ENCODE results near the gene STIM1.

- TF ChIP-seq POLR2AphosphoS5 (IDR thresholded peaks at IDR 0.05; ENCODE audit: low read depth) (no peak), SPI1 (IDR thresholded peaks at IDR 0.05; ENCODE audit: borderline replicate concordance, low read depth) (no peak), REST (IDR thresholded peaks at IDR 0.05; ENCODE audit: insufficient replicate concordance, low read depth) (no peak)
- TF ChIP-seq, protein P1, sequence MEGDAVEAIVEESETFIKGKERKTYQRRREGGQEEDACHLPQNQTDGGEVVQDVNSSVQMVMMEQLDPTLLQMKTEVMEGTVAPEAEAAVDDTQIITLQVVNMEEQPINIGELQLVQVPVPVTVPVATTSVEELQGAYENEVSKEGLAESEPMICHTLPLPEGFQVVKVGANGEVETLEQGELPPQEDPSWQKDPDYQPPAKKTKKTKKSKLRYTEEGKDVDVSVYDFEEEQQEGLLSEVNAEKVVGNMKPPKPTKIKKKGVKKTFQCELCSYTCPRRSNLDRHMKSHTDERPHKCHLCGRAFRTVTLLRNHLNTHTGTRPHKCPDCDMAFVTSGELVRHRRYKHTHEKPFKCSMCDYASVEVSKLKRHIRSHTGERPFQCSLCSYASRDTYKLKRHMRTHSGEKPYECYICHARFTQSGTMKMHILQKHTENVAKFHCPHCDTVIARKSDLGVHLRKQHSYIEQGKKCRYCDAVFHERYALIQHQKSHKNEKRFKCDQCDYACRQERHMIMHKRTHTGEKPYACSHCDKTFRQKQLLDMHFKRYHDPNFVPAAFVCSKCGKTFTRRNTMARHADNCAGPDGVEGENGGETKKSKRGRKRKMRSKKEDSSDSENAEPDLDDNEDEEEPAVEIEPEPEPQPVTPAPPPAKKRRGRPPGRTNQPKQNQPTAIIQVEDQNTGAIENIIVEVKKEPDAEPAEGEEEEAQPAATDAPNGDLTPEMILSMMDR (IDR thresholded peaks at IDR 0.05; ENCODE audit: insufficient read depth, low read length), result no peak
These were observed 269.7 kb downstream of the STIM1 start for GRCh38 chr11:4125141-4125540.

Data from HL-60 (cell line).